Measurements from ENCODE around the gene PPP1R9B. TPM values are rescaled to one million over a fixed set of nuclear protein-coding genes. Genes with fewer than 3 reads are reported as not detected.

The PPP1R9B gene
- total and polyA plus RNA-seq, 9 donors: 24.7 to 66.1 (median 48.5) TPM

DNA sequence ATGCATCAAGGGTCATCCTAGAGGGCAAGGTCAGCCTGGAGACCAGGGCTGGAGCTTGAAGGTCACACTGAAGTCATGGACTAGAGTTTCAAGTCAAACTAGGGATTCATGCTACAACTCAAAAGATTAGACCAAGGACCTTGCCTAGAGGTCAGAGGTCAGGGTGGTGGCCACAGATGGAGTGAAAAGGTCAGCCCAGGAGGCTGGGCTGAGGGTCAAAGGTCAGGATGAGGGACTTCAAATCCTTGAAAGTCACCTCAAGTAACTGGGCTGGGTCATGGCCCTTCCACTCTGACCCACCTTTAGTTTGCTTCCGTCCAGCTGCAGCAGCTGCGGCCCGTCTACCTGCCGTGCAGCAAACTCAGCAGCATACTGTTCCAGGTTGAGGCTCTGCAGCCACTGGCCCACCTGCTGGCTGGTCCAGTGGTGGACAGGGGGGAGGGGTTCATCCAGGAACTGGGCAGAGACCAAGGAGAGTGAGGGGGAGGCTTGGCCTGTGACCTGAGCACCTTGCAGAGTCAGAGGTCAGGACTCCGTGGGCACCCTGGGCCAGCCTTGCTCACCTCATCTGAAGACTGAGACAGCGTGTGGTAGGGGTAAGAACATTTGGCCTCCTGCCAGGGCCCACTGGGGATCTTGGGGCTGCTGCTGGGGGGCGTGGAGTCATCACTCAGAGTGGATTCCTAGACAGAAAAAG is 36.7 kb downstream of the PPP1R9B start:
- DNase-seq: no peak
- Histone ChIP-seq H3K4me1 (ENCODE audit: control insufficient read depth, insufficient read depth, low read length) (peaks cover 38% of the 10 kb centered on the region), H3K4me3 (ENCODE audit: low read length) (no peak overlapping the region), H3K27ac (ENCODE audit: low read length) (no peak overlapping the region), H3K36me3 (ENCODE audit: control insufficient read depth, insufficient read depth, low read length) (peaks cover 17% of the 10 kb centered on the region), H3K9me3 (replicated peaks; ENCODE audit: control insufficient read depth, low read depth, low read length) (no peaks in the 10 kb centered on the region), H3K27me3 (ENCODE audit: control insufficient read depth, insufficient read depth, low read length) (peaks cover 24% of the 10 kb centered on the region)
- 76% methylated on average over 5 of the region's 7 CpGs for WGBS (ENCODE audit: insufficient coverage)

DNA sequence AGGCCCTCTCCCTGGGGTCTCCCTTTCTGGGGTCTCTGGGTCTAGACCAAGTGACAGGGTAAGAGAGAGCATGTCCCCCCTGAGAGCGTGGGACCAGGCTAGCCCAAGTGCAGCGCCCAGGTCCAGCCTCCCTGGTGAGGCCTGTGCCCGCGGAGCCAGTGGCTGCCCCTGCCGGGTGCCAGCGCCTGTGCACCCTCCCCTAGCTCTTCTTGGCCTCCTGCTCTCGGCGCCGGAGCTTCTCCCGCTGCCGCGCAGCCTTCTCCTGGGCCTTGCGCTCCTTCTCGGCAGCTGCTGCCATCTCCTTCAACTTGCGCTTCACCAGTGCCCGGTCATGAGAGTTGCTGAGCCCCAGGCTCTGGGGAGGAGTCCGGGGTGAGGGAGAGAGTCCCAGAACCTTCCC is 37.8 kb downstream of the PPP1R9B start:
- H3K36me3 ChIP-seq (ENCODE audit: control insufficient read depth, insufficient read depth, low read length): peaks cover 28% of the 10 kb centered on the region
- DNase-seq: no peak
- H3K4me1 ChIP-seq (ENCODE audit: control insufficient read depth, insufficient read depth, low read length): peaks cover 37% of the 10 kb centered on the region
- WGBS (ENCODE audit: insufficient coverage): 80% methylated on average over 11 of the region's 17 CpGs
- peaks cover 18% of the 10 kb centered on the region for H3K27me3 ChIP-seq (ENCODE audit: control insufficient read depth, insufficient read depth, low read length)
- no peak overlapping the region for H3K4me3 ChIP-seq (ENCODE audit: low read length)
- peak overlapping the region; percentile 96 for H3K27ac ChIP-seq (ENCODE audit: low read length)
- H3K9me3 ChIP-seq (replicated peaks; ENCODE audit: control insufficient read depth, low read depth, low read length): no peaks in the 10 kb centered on the region

DNA sequence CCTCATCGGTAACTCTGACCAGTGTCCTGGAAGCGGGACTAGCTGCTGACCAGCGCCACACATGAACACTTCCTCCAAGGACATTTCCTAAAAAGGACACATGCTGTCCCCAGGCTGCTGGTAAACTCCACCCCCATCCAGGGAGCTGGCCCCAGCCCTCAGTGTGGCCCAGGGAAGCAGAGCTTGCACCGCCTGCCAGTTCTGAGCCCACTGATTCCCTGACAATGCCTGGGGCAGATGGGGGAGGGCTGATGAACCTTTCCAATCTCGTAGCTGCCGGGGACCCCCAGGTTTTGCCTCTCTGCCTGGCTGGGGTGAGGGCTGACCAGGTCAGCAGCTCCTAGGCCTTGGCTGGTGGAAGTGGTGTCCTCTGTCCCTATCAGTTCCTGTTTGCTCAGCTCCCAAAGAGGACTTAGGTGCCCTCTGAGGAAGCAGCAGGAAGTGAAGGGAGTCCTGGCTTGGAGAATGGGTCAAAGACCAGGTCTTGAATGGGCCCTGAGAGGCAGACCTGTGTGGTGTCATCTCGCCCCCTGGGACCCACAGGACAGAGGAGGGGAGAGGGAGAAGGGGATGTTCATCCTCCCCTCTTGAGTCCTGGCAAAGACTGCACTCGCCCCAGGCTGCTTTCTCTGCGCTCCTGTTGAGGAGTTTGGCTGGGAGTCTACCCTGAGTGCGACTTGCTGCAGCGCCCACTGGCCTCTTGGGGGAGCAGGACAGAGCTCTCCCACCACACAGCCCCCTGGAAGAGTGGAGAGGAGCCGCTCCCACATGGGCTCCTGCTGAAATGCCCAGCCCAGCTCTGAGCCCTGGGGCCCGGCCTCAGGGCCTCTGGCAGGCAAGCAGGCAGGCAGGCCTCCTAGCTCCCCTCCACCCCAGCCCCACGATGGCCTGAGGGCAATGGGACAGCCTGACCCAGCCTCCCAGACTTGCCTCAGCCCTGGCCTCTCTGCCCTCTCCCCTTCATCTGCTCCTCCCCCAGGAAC is 38.5 kb downstream of the PPP1R9B start:
- Histone ChIP-seq H3K4me1 (ENCODE audit: control insufficient read depth, insufficient read depth, low read length) (peaks cover 32% of the 10 kb centered on the region), H3K4me3 (ENCODE audit: low read length) (no peak overlapping the region), H3K27me3 (ENCODE audit: control insufficient read depth, insufficient read depth, low read length) (peaks cover 13% of the 10 kb centered on the region), H3K9me3 (replicated peaks; ENCODE audit: control insufficient read depth, low read depth, low read length) (no peaks in the 10 kb centered on the region), H3K27ac (ENCODE audit: low read length) (peak overlapping the region; percentile 96), H3K36me3 (ENCODE audit: control insufficient read depth, insufficient read depth, low read length) (peaks cover 34% of the 10 kb centered on the region)
- DNase-seq: peak; percentile 77
- 51% methylated on average over 6 of the region's 14 CpGs for WGBS (ENCODE audit: insufficient coverage)

DNA sequence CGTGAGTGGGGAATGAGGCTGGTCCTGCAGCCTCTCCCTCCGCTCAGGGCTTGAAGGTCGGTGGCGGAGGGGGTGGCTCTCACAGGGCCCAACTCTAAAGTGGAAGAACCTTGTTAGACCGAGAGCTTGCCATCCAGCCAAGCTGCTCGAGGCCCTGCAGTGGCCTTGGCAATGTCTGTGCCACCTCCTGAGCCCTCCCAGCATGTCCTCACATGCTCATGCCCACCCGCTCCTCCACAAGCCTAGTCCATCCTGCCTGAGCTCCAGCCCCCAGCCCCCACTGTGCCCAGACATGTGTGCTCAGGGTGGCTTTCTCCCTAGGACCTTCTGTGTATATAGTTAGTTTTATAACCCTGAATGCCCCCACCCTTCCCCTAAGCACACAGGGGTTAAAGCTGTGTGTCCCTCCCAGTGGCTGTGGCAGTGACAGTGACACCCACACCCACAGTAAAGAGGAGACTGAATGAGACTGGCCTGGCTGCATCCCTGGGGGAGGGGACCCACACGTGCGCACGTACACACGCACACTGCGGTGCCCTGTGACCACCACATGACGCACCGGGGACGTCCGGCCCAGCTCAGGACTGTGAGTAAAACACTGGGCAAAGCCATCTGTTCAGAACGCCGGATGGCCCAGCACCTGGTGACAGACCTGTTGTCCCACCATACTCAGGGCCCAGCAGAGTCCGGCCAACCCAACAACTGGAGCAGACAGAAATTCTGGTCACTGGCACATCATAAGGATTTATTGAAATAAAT is 39.7 kb downstream of the PPP1R9B start:
- 76% methylated on average over 16 of the region's 19 CpGs for whole genome bisulfite sequencing (ENCODE audit: insufficient coverage)
- Histone ChIP-seq H3K27ac (ENCODE audit: low read length) (peak overlapping the region; percentile 96), H3K4me1 (ENCODE audit: control insufficient read depth, insufficient read depth, low read length) (peaks cover 30% of the 10 kb centered on the region), H3K27me3 (ENCODE audit: control insufficient read depth, insufficient read depth, low read length) (peaks cover 5% of the 10 kb centered on the region), H3K4me3 (ENCODE audit: low read length) (no peak overlapping the region), H3K36me3 (ENCODE audit: control insufficient read depth, insufficient read depth, low read length) (peaks cover 42% of the 10 kb centered on the region), H3K9me3 (replicated peaks; ENCODE audit: control insufficient read depth, low read depth, low read length) (no peaks in the 10 kb centered on the region)
- no peak for DNase-seq

DNA sequence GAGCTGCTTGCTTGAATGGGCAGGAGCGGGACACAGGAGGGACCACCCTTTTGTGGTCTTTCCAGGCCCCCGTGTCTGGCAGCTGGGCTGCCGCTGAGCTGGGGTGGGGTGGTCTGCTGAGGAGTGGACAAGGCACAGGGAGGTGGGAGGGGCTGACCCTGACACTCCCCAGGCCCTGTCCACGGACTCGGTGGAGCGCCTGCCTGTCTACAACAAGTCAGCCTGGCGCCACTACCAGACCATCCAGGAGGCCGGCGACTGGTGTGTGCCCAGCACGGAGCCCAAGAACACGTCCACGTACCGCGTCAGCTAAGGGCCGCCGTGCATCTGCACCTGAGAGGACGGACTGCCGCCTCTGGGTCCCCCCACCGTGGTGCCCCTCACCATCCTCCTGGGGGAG is 40.7 kb downstream of the PPP1R9B start:
- H3K4me3 ChIP-seq (ENCODE audit: low read length): no peak overlapping the region
- peaks cover 51% of the 10 kb centered on the region for H3K36me3 ChIP-seq (ENCODE audit: control insufficient read depth, insufficient read depth, low read length)
- H3K4me1 ChIP-seq (ENCODE audit: control insufficient read depth, insufficient read depth, low read length): peaks cover 30% of the 10 kb centered on the region
- DNase-seq: no peak
- 85% methylated on average over 12 of the region's 19 CpGs for WGBS (ENCODE audit: insufficient coverage)
- H3K27me3 ChIP-seq (ENCODE audit: control insufficient read depth, insufficient read depth, low read length): no peaks in the 10 kb centered on the region
- no peaks in the 10 kb centered on the region for H3K9me3 ChIP-seq (replicated peaks; ENCODE audit: control insufficient read depth, low read depth, low read length)
- H3K27ac ChIP-seq (ENCODE audit: low read length): no peak overlapping the region

DNA sequence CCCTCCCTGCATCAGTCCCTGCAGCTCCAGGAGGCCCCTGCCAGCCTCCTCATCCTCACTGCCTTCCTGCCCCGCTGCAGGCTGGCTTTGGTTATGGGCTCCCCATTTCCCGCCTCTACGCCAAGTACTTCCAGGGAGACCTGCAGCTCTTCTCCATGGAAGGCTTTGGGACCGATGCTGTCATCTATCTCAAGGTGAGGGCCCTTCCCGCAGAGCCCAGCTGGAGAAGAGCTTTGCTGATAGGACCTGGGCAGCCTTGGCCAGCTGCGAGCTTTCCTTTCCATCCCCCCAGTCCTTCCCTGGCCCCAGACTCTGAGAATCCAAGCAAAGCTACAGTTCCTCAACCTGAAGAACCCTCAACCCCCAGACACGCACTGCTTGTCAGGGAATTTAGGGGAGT is 41.3 kb downstream of the PPP1R9B start:
- Histone ChIP-seq H3K9me3 (replicated peaks; ENCODE audit: control insufficient read depth, low read depth, low read length) (no peaks in the 10 kb centered on the region), H3K4me3 (ENCODE audit: low read length) (no peak overlapping the region), H3K27ac (ENCODE audit: low read length) (no peak overlapping the region), H3K4me1 (ENCODE audit: control insufficient read depth, insufficient read depth, low read length) (peaks cover 28% of the 10 kb centered on the region), H3K27me3 (ENCODE audit: control insufficient read depth, insufficient read depth, low read length) (no peaks in the 10 kb centered on the region), H3K36me3 (ENCODE audit: control insufficient read depth, insufficient read depth, low read length) (peaks cover 56% of the 10 kb centered on the region)
- no peak for DNase-seq
- WGBS (ENCODE audit: insufficient coverage): 73% methylated on average over 6 of the region's 7 CpGs

DNA sequence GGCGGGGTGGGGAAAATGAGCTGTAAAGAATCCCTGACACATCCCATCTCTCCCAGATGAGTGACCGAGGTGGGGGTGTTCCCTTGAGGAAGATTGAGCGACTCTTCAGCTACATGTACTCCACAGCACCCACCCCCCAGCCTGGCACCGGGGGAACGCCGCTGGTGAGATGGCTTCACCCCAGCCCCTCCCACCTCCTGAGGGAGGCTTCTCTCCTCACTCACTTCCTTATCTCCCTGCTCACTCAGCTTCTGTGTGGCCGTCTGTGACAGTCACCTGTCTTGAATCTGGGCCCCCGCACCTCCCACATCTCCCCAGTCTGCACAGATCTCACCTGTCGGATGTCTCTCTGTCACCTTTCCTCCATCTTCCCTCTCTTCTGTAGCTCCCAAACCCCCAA is 41.9 kb downstream of the PPP1R9B start:
- DNase-seq: no peak
- H3K9me3 ChIP-seq (replicated peaks; ENCODE audit: control insufficient read depth, low read depth, low read length): no peaks in the 10 kb centered on the region
- no peak overlapping the region for H3K27ac ChIP-seq (ENCODE audit: low read length)
- H3K27me3 ChIP-seq (ENCODE audit: control insufficient read depth, insufficient read depth, low read length): no peaks in the 10 kb centered on the region
- H3K4me3 ChIP-seq (ENCODE audit: low read length): no peak overlapping the region
- H3K36me3 ChIP-seq (ENCODE audit: control insufficient read depth, insufficient read depth, low read length): peaks cover 59% of the 10 kb centered on the region
- 75% methylated on average over 6 of the region's 9 CpGs for WGBS (ENCODE audit: insufficient coverage)
- peaks cover 31% of the 10 kb centered on the region for H3K4me1 ChIP-seq (ENCODE audit: control insufficient read depth, insufficient read depth, low read length)

DNA sequence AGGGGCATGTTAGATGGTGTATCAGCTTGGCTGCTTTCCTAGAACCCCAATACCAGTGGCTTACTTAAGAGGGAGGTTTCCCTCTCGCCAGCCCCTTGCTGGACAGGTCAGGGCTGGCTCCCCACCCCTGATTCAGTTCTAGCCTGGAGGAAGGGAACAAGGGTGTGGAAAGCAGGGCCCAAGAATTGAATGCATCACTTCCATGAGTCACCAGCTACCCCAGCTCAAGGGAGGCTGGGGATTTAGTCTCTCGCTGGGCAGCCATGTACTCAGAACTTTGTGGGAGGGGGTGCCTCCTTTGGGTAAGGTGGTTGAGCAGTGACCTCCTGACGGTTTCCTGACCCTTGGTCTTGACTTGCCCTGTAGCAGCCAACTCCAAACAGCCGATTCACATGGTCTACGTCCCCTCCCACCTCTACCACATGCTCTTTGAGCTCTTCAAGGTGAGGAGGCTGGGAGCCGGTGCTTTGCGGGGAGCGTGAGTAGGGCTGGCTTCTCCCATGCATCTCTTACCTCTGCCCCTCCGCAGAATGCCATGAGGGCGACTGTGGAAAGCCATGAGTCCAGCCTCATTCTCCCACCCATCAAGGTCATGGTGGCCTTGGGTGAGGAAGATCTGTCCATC is 42.6 kb downstream of the PPP1R9B start:
- WGBS (ENCODE audit: insufficient coverage): 76% methylated on average over 3 of the region's 10 CpGs
- peaks cover 64% of the 10 kb centered on the region for H3K36me3 ChIP-seq (ENCODE audit: control insufficient read depth, insufficient read depth, low read length)

DNA sequence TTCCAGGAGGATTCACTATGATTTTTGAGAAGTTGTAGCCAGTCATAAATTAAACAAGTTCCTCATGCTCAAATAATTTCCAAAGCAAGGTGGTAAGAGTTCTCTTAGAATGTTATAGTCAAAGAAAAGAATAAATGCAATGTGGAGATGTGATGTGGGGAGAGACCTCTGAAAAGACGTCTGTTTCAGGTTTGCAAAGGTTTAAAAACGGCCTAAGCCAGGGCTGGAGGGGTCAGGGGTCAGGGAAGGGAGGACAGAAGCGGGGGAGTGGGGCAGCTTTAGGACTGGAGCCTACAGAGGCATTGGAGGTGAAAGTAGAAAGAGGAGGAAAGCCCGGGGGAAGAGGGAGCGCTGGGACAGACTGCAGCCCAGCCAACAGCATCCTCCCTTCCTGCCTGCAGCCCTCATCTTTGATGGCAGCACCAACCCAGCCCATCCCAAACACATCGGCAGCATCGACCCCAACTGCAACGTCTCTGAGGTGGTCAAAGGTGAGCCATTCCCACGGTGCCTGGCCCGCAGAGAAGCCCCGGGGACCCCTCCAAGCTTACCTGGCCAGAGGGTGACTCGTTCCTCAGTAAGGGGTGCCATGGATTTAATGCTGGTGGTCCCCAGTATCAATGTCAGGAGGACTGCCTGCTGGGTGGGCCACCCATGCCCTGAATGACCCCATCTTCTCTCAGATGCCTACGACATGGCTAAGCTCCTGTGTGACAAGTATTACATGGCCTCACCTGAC is 43.9 kb downstream of the PPP1R9B start:
- H3K9me3 ChIP-seq (replicated peaks; ENCODE audit: control insufficient read depth, low read depth, low read length): no peaks in the 10 kb centered on the region
- peaks cover 35% of the 10 kb centered on the region for H3K4me1 ChIP-seq (ENCODE audit: control insufficient read depth, insufficient read depth, low read length)
- peaks cover 66% of the 10 kb centered on the region for H3K36me3 ChIP-seq (ENCODE audit: control insufficient read depth, insufficient read depth, low read length)
- H3K4me3 ChIP-seq (ENCODE audit: low read length): no peak overlapping the region
- H3K27ac ChIP-seq (ENCODE audit: low read length): no peak overlapping the region
- 52% methylated on average over 7 of the region's 13 CpGs for WGBS (ENCODE audit: insufficient coverage)
- H3K27me3 ChIP-seq (ENCODE audit: control insufficient read depth, insufficient read depth, low read length): no peaks in the 10 kb centered on the region
- DNase-seq: no peak

More for the DNA sequence above, 42.6 kb downstream of the PPP1R9B start:
- Histone ChIP-seq H3K27me3 (ENCODE audit: control insufficient read depth, insufficient read depth, low read length) (no peaks in the 10 kb centered on the region), H3K4me1 (ENCODE audit: control insufficient read depth, insufficient read depth, low read length) (peaks cover 35% of the 10 kb centered on the region), H3K4me3 (ENCODE audit: low read length) (no peak overlapping the region), H3K9me3 (replicated peaks; ENCODE audit: control insufficient read depth, low read depth, low read length) (no peaks in the 10 kb centered on the region), H3K27ac (ENCODE audit: low read length) (no peak overlapping the region)
- no peak for DNase-seq
